GM23248 (cell line): Measurements from ENCODE around the gene GRWD1. TPM values are rescaled to one million over a fixed set of nuclear protein-coding genes. Genes with fewer than 3 reads are reported as not detected.

Experiments
- DNase-seq: peaks from one replicate; pipeline ENCODE4 v3.0.0-alpha.2; 2015
- H2AFZ ChIP-seq: fragments of 200-600 bp; sonication (generic); 2 replicates; pipeline ENCODE4 v1.6.1; 2016; ENCODE audit warnings: antibody characterized with exemption
- H3F3A ChIP-seq: fragments of 200-600 bp; sonication (generic); 2 replicates; pipeline ENCODE4 v1.6.1; 2016; ENCODE audit warnings: mild to moderate bottlenecking, antibody characterized with exemption, mixed run types; ENCODE audit not compliant: insufficient read depth
- H3K27ac ChIP-seq: fragments of 200-600 bp; sonication (generic); 2 replicates; pipeline ENCODE4 v1.5.1; 2016; ENCODE audit warnings: mild to moderate bottlenecking
- H3K27me3 ChIP-seq: fragments of 200-600 bp; sonication (generic); replicated peaks from 2 replicates; pipeline ENCODE4 v1.6.1; 2016; ENCODE audit warnings: mild to moderate bottlenecking; ENCODE audit not compliant: insufficient read depth
- H3K36me3 ChIP-seq: fragments of 200-600 bp; sonication (generic); 2 replicates; pipeline ENCODE4 v1.6.1; 2016; ENCODE audit warnings: low read depth, mild to moderate bottlenecking
- H3K4me1 ChIP-seq: fragments of 200-600 bp; sonication (generic); 2 replicates; pipeline ENCODE4 v1.6.1; 2016; ENCODE audit warnings: mild to moderate bottlenecking; ENCODE audit not compliant: insufficient read depth
- H3K4me2 ChIP-seq: fragments of 200-600 bp; sonication (generic); one replicate; pipeline ENCODE4 v1.6.1; 2016; ENCODE audit warnings: mild to moderate bottlenecking; ENCODE audit not compliant: unreplicated experiment
- H3K4me3 ChIP-seq: fragments of 200-600 bp; sonication (generic); 2 replicates; pipeline ENCODE4 v1.5.1; 2016; ENCODE audit warnings: mild to moderate bottlenecking
- H3K79me2 ChIP-seq: fragments of 200-600 bp; sonication (generic); 2 replicates; pipeline ENCODE4 v1.6.1; 2016; ENCODE audit warnings: mild to moderate bottlenecking; ENCODE audit not compliant: insufficient read depth
- H3K9ac ChIP-seq: fragments of 200-600 bp; sonication (generic); 2 replicates; pipeline ENCODE4 v1.6.1; 2016; ENCODE audit warnings: mild to moderate bottlenecking
- H3K9me2 ChIP-seq: fragments of 200-600 bp; sonication (generic); 2 replicates; pipeline ENCODE4 v1.6.1; 2016; ENCODE audit warnings: mixed run types, mild to moderate bottlenecking, moderate library complexity; ENCODE audit not compliant: insufficient read depth
- H3K9me3 ChIP-seq: fragments of 200-600 bp; sonication (generic); one replicate; pipeline ENCODE4 v1.6.1; 2017; ENCODE audit warnings: low read depth
- H4K20me1 ChIP-seq: fragments of 200-600 bp; sonication (generic); 2 replicates; pipeline ENCODE4 v1.6.0; 2016; ENCODE audit not compliant: insufficient read depth
- EZH2 ChIP-seq: fragments of 200-600 bp; sonication (generic); IDR thresholded peaks from 2 replicates; pipeline ENCODE4 v1.6.1; 2018; ENCODE audit warnings: antibody characterized with exemption, mild to moderate bottlenecking; ENCODE audit not compliant: insufficient read depth, poor library complexity, severe bottlenecking
- EZH2phosphoT487 ChIP-seq: fragments of 200-600 bp; sonication (generic); IDR thresholded peaks from 2 replicates; pipeline ENCODE4 v1.6.1; 2018; ENCODE audit warnings: antibody characterized with exemption, moderate library complexity, mild to moderate bottlenecking, low read depth; ENCODE audit not compliant: insufficient read depth
- WGBS, 2 experiments: methylation state at CpG; one replicate each; pipeline ENCODE4 v1.1.6; 2015 to 2017; ENCODE audit warnings: low lambda C conversion rate in 2 of 2, low coverage in 1 of 2; ENCODE audit errors: missing lambda C conversion rate in 2 of 2; 5-methylcytosine and 5-hydroxymethylcytosine counted together
- in situ Hi-C: fragments of 300-500 bp; cut with MboI; formaldehyde crosslinking; loops from 2 replicates; pipeline ENCODE4 v1.15.0; 2020
- polyA plus RNA-seq: library from polyadenylated mRNA; unstranded; fragments of >200 nt; fragmentation: Nextera tagmentation; extraction: Ambion mirVana; gene quantifications from 2 replicates; pipeline ENCODE4 v1.2.1, GENCODE V29; 2016
- total RNA-seq: library from RNA; depleted of rRNA; stranded (reverse); fragments of >200 nt; shearing (Covaris generic); gene quantifications from 2 replicates; pipeline ENCODE4 v1.2.3, GENCODE V29; 2014; rRNA removed

Gene GRWD1
- total and polyA plus RNA-seq, 2 experiments from 2014 or later, result 34.1 to 36.6 TPM

DNA sequence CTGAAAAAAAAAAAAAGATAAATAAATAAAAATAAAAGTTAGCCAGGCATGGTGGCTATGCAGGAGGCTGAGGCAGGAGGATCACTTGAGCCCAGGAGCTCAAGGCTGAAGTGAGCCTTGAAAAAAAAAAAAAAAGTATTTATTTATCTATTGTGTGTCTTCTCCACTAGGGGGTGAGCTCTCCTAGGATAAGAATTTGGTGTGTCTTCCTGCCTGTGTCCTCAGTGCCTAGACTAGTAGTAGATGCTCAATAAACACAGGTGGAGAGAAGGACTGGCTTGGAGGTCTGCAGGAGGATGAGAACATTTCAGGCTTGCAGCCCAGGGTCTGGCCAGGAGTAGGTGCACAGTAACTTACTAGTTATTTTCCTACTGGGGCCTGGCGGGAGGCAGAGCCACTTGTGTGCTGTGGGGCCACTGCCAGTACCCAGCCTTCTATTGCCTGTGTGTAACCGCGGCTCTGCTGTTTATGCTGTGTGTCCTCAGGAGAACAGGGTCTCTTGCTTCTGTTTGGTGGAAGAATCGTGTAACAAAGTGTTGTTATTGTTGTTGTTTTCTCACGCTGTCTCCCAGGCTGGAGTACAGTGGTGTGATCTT lies 60.5 kb downstream of the GRWD1 start:
- Histone ChIP-seq H3K4me1 (0 out of 2 replicates have a peak, but pooled peaks cover 3% of the 10 kb centered on the region), H4K20me1 (no peaks in the 10 kb centered on the region), H3K36me3 (no peaks in the 10 kb centered on the region), H3K9me2 (no peaks in the 10 kb centered on the region), H3K79me2 (no peaks in the 10 kb centered on the region), H3K4me2 (no peak overlapping the region), H3K9ac (no peak overlapping the region), H3K27me3 (peaks cover 4% of the 10 kb centered on the region), H3K9me3 (no peaks in the 10 kb centered on the region), H3K27ac (no peak overlapping the region), H3F3A (no peaks in the 10 kb centered on the region), H2AFZ (no peak overlapping the region), H3K4me3 (no peak overlapping the region)
- in situ Hi-C loops, result loop anchor here (5.0 kb wide), 1 partner anchor 76 kb away; no protein-coding TSS in a partner anchor
- DNase-seq, result peak; percentile 74
- TF ChIP-seq EZH2 (no peak), EZH2phosphoT487 (no peak)
- 89 to 90% methylated on average over 5 of the region's 5 CpGs for WGBS, 2 experiments

Other genes starting within 250 kb of the GRWD1 start
- 12.9 and 24.2 TPM in 2 replicates for gene CARD8, start 190.1 kb upstream of the GRWD1 start, total RNA-seq
- 6.3 and 6.6 TPM in 2 replicates for gene CARD8, start 190.1 kb upstream of the GRWD1 start, polyA plus RNA-seq
- 0.13 and 0.22 TPM in 2 replicates for gene ZNF114, start 175.9 kb upstream of the GRWD1 start, total RNA-seq
- not detected in 2 replicates for gene ZNF114, start 175.9 kb upstream of the GRWD1 start, polyA plus RNA-seq
- gene EMP3, start 120.4 kb upstream of the GRWD1 start, total RNA-seq, result 165 and 196 TPM in 2 replicates
- gene EMP3, start 120.4 kb upstream of the GRWD1 start, polyA plus RNA-seq, result 716 and 742 TPM in 2 replicates
- gene TMEM143, start 82.0 kb upstream of the GRWD1 start, total RNA-seq, result 7.6 and 27.1 TPM in 2 replicates
- gene TMEM143, start 82.0 kb upstream of the GRWD1 start, polyA plus RNA-seq, result 8.6 and 9.9 TPM in 2 replicates
- not detected in 2 replicates for gene SYNGR4, start 81.6 kb upstream of the GRWD1 start, total RNA-seq
- not detected in 2 replicates for gene SYNGR4, start 81.6 kb upstream of the GRWD1 start, polyA plus RNA-seq
- 126 and 170 TPM in 2 replicates for gene KDELR1, start 54.4 kb upstream of the GRWD1 start, total RNA-seq
- gene KDELR1, start 54.4 kb upstream of the GRWD1 start, polyA plus RNA-seq, result 231 and 242 TPM in 2 replicates
- gene GRIN2D, start 52.3 kb upstream of the GRWD1 start, total RNA-seq, result 0.54 and 0.76 TPM in 2 replicates
- gene GRIN2D, start 52.3 kb upstream of the GRWD1 start, polyA plus RNA-seq, result 0.10 and 0.22 TPM in 2 replicates
- gene KCNJ14, start 9.6 kb downstream of the GRWD1 start, total RNA-seq, result 0.97 and 1.1 TPM in 2 replicates
- 0.47 and 0.48 TPM in 2 replicates for gene KCNJ14, start 9.6 kb downstream of the GRWD1 start, polyA plus RNA-seq
- gene CYTH2, start 23.4 kb downstream of the GRWD1 start, total RNA-seq, result 80.7 and 86.0 TPM in 2 replicates
- gene CYTH2, start 23.4 kb downstream of the GRWD1 start, polyA plus RNA-seq, result 40.9 and 41.6 TPM in 2 replicates
- gene LMTK3, start 65.9 kb downstream of the GRWD1 start, total RNA-seq, result 0.22 TPM in 1 of 2 replicates, not detected in the other
- gene LMTK3, start 65.9 kb downstream of the GRWD1 start, polyA plus RNA-seq, result not detected in 2 replicates
- not detected in 2 replicates for gene SULT2B1, start 106.2 kb downstream of the GRWD1 start, total RNA-seq
- not detected in 2 replicates for gene SULT2B1, start 106.2 kb downstream of the GRWD1 start, polyA plus RNA-seq
- not detected in 2 replicates for gene SPACA4, start 160.8 kb downstream of the GRWD1 start, total RNA-seq
- gene SPACA4, start 160.8 kb downstream of the GRWD1 start, polyA plus RNA-seq, result not detected in 2 replicates
- gene FAM83E, start 169.1 kb downstream of the GRWD1 start, total RNA-seq, result not detected in 2 replicates
- gene FAM83E, start 169.1 kb downstream of the GRWD1 start, polyA plus RNA-seq, result not detected in 2 replicates
- 1,266 and 1,345 TPM in 2 replicates for gene RPL18, start 173.2 kb downstream of the GRWD1 start, total RNA-seq
- 659 and 663 TPM in 2 replicates for gene RPL18, start 173.2 kb downstream of the GRWD1 start, polyA plus RNA-seq
- 5.2 and 7.2 TPM in 2 replicates for gene SPHK2, start 173.5 kb downstream of the GRWD1 start, total RNA-seq
- 9.9 and 11.4 TPM in 2 replicates for gene SPHK2, start 173.5 kb downstream of the GRWD1 start, polyA plus RNA-seq
- gene DBP, start 191.4 kb downstream of the GRWD1 start, total RNA-seq, result 5.9 and 6.7 TPM in 2 replicates
- gene DBP, start 191.4 kb downstream of the GRWD1 start, polyA plus RNA-seq, result 3.3 and 3.7 TPM in 2 replicates
- gene CA11, start 200.2 kb downstream of the GRWD1 start, total RNA-seq, result 1.1 and 1.6 TPM in 2 replicates
- gene CA11, start 200.2 kb downstream of the GRWD1 start, polyA plus RNA-seq, result 2.7 and 3.5 TPM in 2 replicates
- 0.32 TPM in 1 of 2 replicates, not detected in the other for gene NTN5, start 227.0 kb downstream of the GRWD1 start, total RNA-seq
- not detected in 2 replicates for gene NTN5, start 227.0 kb downstream of the GRWD1 start, polyA plus RNA-seq
- gene FUT2, start 250.0 kb downstream of the GRWD1 start, total RNA-seq, result not detected in 2 replicates
- 0.24 and 0.25 TPM in 2 replicates for gene FUT2, start 250.0 kb downstream of the GRWD1 start, polyA plus RNA-seq